ENCODE data around the gene KCNK15. TPM values are rescaled to one million over a fixed set of nuclear protein-coding genes. Genes with fewer than 3 reads are reported as not detected.

KCNK15 gene
- total RNA-seq, result under 0.01 TPM in 1 of 2 replicates, not detected in the other

GRCh38 chr20:44745598-44746366 is at the start of gene KCNK15:
Gene KCNK15, plus strand, starts transcription at chr20:44745865. Its CDS starts 46 bp downstream, at chr20:44745911.

DNA sequence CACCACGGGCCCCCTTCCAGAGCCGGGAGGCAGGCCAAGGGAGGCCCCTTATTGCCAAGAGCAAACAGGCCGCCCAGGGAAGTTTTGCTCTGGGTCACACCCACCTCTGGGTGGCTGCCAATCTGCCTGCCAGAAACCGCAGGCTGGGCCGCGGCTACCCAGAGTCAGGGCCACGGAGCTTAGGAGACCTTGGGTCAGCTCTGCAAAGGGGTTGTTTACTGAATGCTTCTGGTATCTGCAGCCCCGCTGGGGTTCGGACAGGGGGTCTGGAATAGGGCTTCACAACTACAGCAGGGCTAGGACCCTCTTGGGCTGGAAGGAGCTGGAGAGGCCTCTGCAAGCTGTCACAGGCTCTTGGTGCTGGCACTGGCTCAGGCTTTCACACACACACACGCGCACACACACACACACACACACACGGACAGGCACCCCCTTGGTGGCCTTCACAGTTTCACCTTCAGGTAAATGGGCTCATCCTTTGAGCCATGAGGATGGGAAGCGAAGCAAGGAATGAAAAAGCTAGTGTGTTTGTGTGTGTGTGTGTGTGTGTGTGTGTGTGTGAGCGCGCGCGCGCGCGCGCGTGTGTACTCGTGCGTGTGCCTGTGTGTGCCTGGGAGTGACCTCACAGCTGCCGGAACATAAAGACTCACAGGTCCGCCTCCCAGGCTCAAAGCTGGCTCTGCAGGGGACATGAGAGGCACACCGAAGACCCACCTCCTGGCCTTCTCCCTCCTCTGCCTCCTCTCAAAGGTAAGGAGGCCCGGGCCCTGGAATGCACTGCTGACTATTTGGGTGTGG is 30.8 kb upstream of the KCNK15 start, which contains the start of gene CCN5:
CCN5 (plus strand) TSS at position 669 of the 798 bp plus-strand sequence; CDS start at position 691, 22 bp downstream.

Other genes with a start within 250 kb of the KCNK15 start
- 130 and 138 TPM in 2 replicates for gene SERINC3, start 223.8 kb upstream of the KCNK15 start, total RNA-seq
- 128 and 193 TPM in 2 replicates for gene PKIG, start 163.3 kb upstream of the KCNK15 start, total RNA-seq
- 13.8 and 46.5 TPM in 2 replicates for gene ADA, start 94.2 kb upstream of the KCNK15 start, total RNA-seq
- gene CCN5, start 30.5 kb upstream of the KCNK15 start, total RNA-seq, result under 0.01 TPM in 1 of 2 replicates, not detected in the other
- gene RIMS4, start 64.7 kb downstream of the KCNK15 start, total RNA-seq, result not detected in 2 replicates
- gene YWHAB, start 139.8 kb downstream of the KCNK15 start, total RNA-seq, result 95.7 and 136 TPM in 2 replicates
- 1.0 and 1.2 TPM in 2 replicates for gene PABPC1L, start 164.2 kb downstream of the KCNK15 start, total RNA-seq
- 9.9 and 18.7 TPM in 2 replicates for gene TOMM34, start 214.5 kb downstream of the KCNK15 start, total RNA-seq
- 14.6 and 20.5 TPM in 2 replicates for gene STK4, start 220.6 kb downstream of the KCNK15 start, total RNA-seq

All from dermis lymphatic vessel endothelial cell (primary cell).